Chondrocyte (in vitro differentiated cells): ENCODE results near the gene SUSD6. TPM values are rescaled to one million over a fixed set of nuclear protein-coding genes. Genes with fewer than 3 reads are reported as not detected.

Experiments
- DNase-seq: peaks from one replicate; pipeline ENCODE4 v3.0.0; 2021; ENCODE audit warnings: mixed read lengths, low spot score
- H3K27ac Mint-ChIP-seq: one replicate; pipeline ENCODE4 v1.8.0; 2021; ENCODE audit warnings: mild to moderate bottlenecking, moderate library complexity, mixed read lengths; ENCODE audit not compliant: unreplicated experiment
- H3K27me3 Mint-ChIP-seq: 2 replicates; pipeline ENCODE4 v1.8.0; 2021; ENCODE audit warnings: low read depth, mixed read lengths
- H3K36me3 Mint-ChIP-seq: 2 replicates; pipeline ENCODE4 v1.8.0; 2021; ENCODE audit warnings: low read depth, mixed read lengths
- H3K4me1 Mint-ChIP-seq: 2 replicates; pipeline ENCODE4 v1.8.0; 2021; ENCODE audit warnings: low read depth, mild to moderate bottlenecking, mixed read lengths
- H3K4me3 Mint-ChIP-seq: one replicate; pipeline ENCODE4 v1.8.0; 2021; ENCODE audit warnings: mild to moderate bottlenecking, moderate library complexity, mixed read lengths; ENCODE audit not compliant: unreplicated experiment
- H3K9me3 Mint-ChIP-seq: 2 replicates; pipeline ENCODE4 v1.8.0; 2021; ENCODE audit warnings: low read depth, mixed read lengths
- CTCF ChIP-seq: fragments of 200-600 bp; sonication (generic); IDR thresholded peaks from 2 replicates; pipeline ENCODE4 v1.5.0; 2021; ENCODE audit warnings: antibody characterized with exemption, mild to moderate bottlenecking, moderate library complexity
- total RNA-seq: library from RNA; stranded (reverse); gene quantifications from 3 replicates; pipeline ENCODE4 v1.2.1, GENCODE V29; 2021

SUSD6 gene
- total RNA-seq, 1 donor from 2014 or later = 49.3 TPM

- Mint-ChIP-seq H3K27me3 (no peaks in the 10 kb centered on the region), H3K36me3 (peaks cover 10% of the 10 kb centered on the region), H3K4me3 (no peak overlapping the region), H3K9me3 (no peaks in the 10 kb centered on the region), H3K27ac (no peak overlapping the region), H3K4me1 (peaks cover 35% of the 10 kb centered on the region)
- TF ChIP-seq CTCF = no peak
- DNase-seq = no peak
These were observed 88.4 kb downstream of the SUSD6 start for GRCh38 chr14:69699748-69700303.

GRCh38 chr14:69700575-69700974, 89.2 kb downstream of the SUSD6 start:
- Mint-ChIP-seq H3K27ac (no peak overlapping the region), H3K4me1 (peaks cover 28% of the 10 kb centered on the region)

GRCh38 chr14:69701291-69701690, 89.9 kb downstream of the SUSD6 start:
- H3K27me3 Mint-ChIP-seq = no peaks in the 10 kb centered on the region

More at GRCh38 chr14:69700575-69700974, 89.2 kb downstream of the SUSD6 start:
- Mint-ChIP-seq H3K9me3 (no peaks in the 10 kb centered on the region), H3K4me3 (no peak overlapping the region), H3K36me3 (peaks cover 11% of the 10 kb centered on the region), H3K27me3 (no peaks in the 10 kb centered on the region)
- TF ChIP-seq CTCF = no peak
- no peak for DNase-seq

GRCh38 chr14:69701857-69702256, 90.5 kb downstream of the SUSD6 start:
- Mint-ChIP-seq H3K9me3 (no peaks in the 10 kb centered on the region), H3K27ac (no peak overlapping the region), H3K36me3 (peaks cover 14% of the 10 kb centered on the region), H3K4me3 (no peak overlapping the region), H3K4me1 (peaks cover 21% of the 10 kb centered on the region), H3K27me3 (no peaks in the 10 kb centered on the region)
- TF ChIP-seq CTCF = no peak
- no peak for DNase-seq

More at GRCh38 chr14:69701291-69701690, 89.9 kb downstream of the SUSD6 start:
- Mint-ChIP-seq H3K9me3 (no peaks in the 10 kb centered on the region), H3K36me3 (peaks cover 12% of the 10 kb centered on the region), H3K4me1 (peaks cover 26% of the 10 kb centered on the region), H3K4me3 (no peak overlapping the region), H3K27ac (no peak overlapping the region)
- DNase-seq = no peak
- no peak for TF ChIP-seq CTCF

- peaks cover 12% of the 10 kb centered on the region for H3K4me1 Mint-ChIP-seq
- H3K27me3 Mint-ChIP-seq = no peaks in the 10 kb centered on the region
- no peak overlapping the region for H3K27ac Mint-ChIP-seq
- DNase-seq = no peak
- H3K4me3 Mint-ChIP-seq = no peak overlapping the region
- TF ChIP-seq CTCF = no peak
- H3K9me3 Mint-ChIP-seq = no peaks in the 10 kb centered on the region
- peaks cover 19% of the 10 kb centered on the region for H3K36me3 Mint-ChIP-seq
These were observed 91.9 kb downstream of the SUSD6 start for GRCh38 chr14:69703047-69704039.
